Caco-2 (cell line): ENCODE results near the gene MMEL1. TPM values are rescaled to one million over a fixed set of nuclear protein-coding genes. Genes with fewer than 3 reads are reported as not detected.
A peak's percentile ranks its signal among the peaks of the same experiment; 100 is the strongest.

Experiments used
- BruUV-seq: library from RNA; stranded (reverse); fragments of 400-500 nt; replicated peaks from 2 replicates; lab custom pipeline; 2021; lab: Mats Ljungman, UMichigan
- CTCF ChIA-PET: fragments of 300-600 bp; sonication (Branson Sonifier 250); formaldehyde crosslinking; loops from one replicate; lab custom pipeline; 2022; ENCODE audit warnings: antibody characterized with exemption; lab: Charles Lee
- POLR2A ChIA-PET: fragments of 300-600 bp; sonication (Branson Sonifier 250); formaldehyde crosslinking; loops from one replicate; lab custom pipeline; 2022; ENCODE audit warnings: antibody characterized with exemption; lab: Charles Lee
- DNase-seq, 2 experiments: peaks; one replicate each; pipeline versions ENCODE4 v3.0.0 to v3.0.0-alpha.2; 2020 to 2022
- H3K27me3 ChIP-seq: replicated peaks from 2 replicates; pipeline ENCODE4 v1.6.0; 2011; ENCODE audit warnings: low read length; ENCODE audit not compliant: control insufficient read depth, insufficient read depth
- H3K36me3 ChIP-seq: 2 replicates; pipeline ENCODE4 v1.5.1; 2011; ENCODE audit warnings: low read length; ENCODE audit not compliant: control insufficient read depth, insufficient read depth
- H3K4me1 ChIP-seq: fragments of 250-450 bp; sonication (Bioruptor Pico); 2 replicates; pipeline ENCODE4 v1.5.1; 2020; ENCODE audit warnings: mild to moderate bottlenecking
- H3K4me3 ChIP-seq: 2 replicates; pipeline ENCODE4 v1.5.1; 2011; ENCODE audit warnings: low read depth, mild to moderate bottlenecking, control low read depth, low read length
- H3K9me3 ChIP-seq: fragments of 250-450 bp; sonication (Bioruptor Pico); 2 replicates; pipeline ENCODE4 v1.5.1; 2020; ENCODE audit warnings: mild to moderate bottlenecking, moderate library complexity
- H3K27ac Mint-ChIP-seq: one replicate; pipeline ENCODE4 v1.8.0; 2022; ENCODE audit warnings: mixed read lengths; ENCODE audit not compliant: unreplicated experiment
- H3K27me3 Mint-ChIP-seq: one replicate; pipeline ENCODE4 v1.8.0; 2022; ENCODE audit warnings: mixed read lengths; ENCODE audit not compliant: insufficient read depth, unreplicated experiment
- H3K36me3 Mint-ChIP-seq: one replicate; pipeline ENCODE4 v1.8.0; 2022; ENCODE audit warnings: mild to moderate bottlenecking, mixed read lengths; ENCODE audit not compliant: insufficient read depth, unreplicated experiment
- H3K4me1 Mint-ChIP-seq: one replicate; pipeline ENCODE4 v1.8.0; 2022; ENCODE audit warnings: low read depth, mixed read lengths; ENCODE audit not compliant: unreplicated experiment
- H3K4me3 Mint-ChIP-seq: one replicate; pipeline ENCODE4 v1.8.0; 2022; ENCODE audit warnings: mild to moderate bottlenecking, moderate library complexity, mixed read lengths; ENCODE audit not compliant: unreplicated experiment
- H3K9me3 Mint-ChIP-seq: one replicate; pipeline ENCODE4 v1.8.0; 2022; ENCODE audit warnings: mixed read lengths; ENCODE audit not compliant: unreplicated experiment
- intact Hi-C: fragments of 100-400 bp; cut with micrococcal nuclease; formaldehyde crosslinking; loops from one replicate; pipeline ENCODE4 v1.10.0; 2022; ENCODE audit not compliant: unreplicated experiment
- total RNA-seq: library from RNA; stranded (reverse); gene quantifications from 2 replicates; pipeline ENCODE4 v1.2.3, GENCODE V29; 2022
- TF ChIP-seq, protein P1 (sequence below), 2 experiments: fragments of 200-600 bp in 1 of 2; IDR thresholded peaks; 1 replicate in 1 of 2; 2 replicates in 1 of 2; pipeline versions ENCODE4 v1.5.1 to v1.8.0; 2011 to 2022; ENCODE audit warnings: antibody characterized with exemption in 1 of 2, control low read depth in 1 of 2, inconsistent platforms in 1 of 2, low read depth in 1 of 2, low read length in 1 of 2, mild to moderate bottlenecking in 1 of 2, moderate library complexity in 1 of 2; ENCODE audit not compliant: insufficient read depth in 1 of 2, severe bottlenecking in 1 of 2, unreplicated experiment in 1 of 2

Gene MMEL1
- total RNA-seq, 1 experiment from 2014 or later, result not detected

DNA sequence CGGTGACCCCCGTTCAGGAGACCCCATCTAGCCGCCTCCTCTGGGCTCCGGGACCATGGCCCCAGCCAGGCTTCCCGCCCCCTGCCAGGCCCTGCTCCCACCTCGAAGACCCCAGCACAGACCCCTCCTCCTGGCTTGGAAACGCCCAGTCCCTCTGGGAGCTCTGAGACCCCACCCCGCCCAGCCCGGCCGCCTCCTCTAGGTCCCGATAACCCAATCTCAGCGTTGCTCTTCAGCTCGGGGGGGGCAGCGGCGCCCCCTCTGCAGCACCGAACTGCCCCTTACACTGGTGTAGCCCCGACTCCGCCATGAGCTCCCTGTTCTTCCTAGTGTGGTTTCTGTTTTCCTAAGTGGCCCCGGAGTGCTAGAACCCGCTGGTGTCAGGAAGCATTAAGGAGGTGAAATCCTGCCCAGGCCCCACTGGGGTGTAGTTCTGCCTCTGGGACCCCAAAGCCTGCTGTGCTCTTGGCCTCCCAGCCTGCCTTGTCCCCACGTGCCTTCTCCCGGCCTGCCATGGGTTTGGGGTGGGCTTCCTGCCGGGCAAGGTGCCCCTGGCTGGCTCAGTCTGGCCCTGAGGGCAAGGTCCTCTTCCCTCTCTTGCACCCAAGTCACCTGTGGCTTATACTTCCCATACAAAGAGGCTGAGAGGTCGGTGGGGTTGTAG, 10.7 kb upstream of the MMEL1 start:
- no TSS peak for BruUV-seq
- Histone ChIP-seq H3K27me3 (no peaks in the 10 kb centered on the region), H3K4me3 (peak overlapping the region; percentile 37), H3K9me3 (0 out of 2 replicates have a peak, but pooled peaks cover 5% of the 10 kb centered on the region), H3K4me1 (no peaks in the 10 kb centered on the region), H3K36me3 (no peaks in the 10 kb centered on the region)
- TF ChIP-seq, protein P1, sequence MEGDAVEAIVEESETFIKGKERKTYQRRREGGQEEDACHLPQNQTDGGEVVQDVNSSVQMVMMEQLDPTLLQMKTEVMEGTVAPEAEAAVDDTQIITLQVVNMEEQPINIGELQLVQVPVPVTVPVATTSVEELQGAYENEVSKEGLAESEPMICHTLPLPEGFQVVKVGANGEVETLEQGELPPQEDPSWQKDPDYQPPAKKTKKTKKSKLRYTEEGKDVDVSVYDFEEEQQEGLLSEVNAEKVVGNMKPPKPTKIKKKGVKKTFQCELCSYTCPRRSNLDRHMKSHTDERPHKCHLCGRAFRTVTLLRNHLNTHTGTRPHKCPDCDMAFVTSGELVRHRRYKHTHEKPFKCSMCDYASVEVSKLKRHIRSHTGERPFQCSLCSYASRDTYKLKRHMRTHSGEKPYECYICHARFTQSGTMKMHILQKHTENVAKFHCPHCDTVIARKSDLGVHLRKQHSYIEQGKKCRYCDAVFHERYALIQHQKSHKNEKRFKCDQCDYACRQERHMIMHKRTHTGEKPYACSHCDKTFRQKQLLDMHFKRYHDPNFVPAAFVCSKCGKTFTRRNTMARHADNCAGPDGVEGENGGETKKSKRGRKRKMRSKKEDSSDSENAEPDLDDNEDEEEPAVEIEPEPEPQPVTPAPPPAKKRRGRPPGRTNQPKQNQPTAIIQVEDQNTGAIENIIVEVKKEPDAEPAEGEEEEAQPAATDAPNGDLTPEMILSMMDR (IDR thresholded peaks at IDR 0.05; ENCODE audit: insufficient read depth in 1 of 2, low read depth in 1 of 2, low read length in 1 of 2, severe bottlenecking in 1 of 2, unreplicated experiment in 1 of 2), result no peak
- Mint-ChIP-seq H3K9me3 (no peaks in the 10 kb centered on the region), H3K4me3 (peak overlapping the region; percentile 82), H3K4me1 (no peaks in the 10 kb centered on the region), H3K36me3 (no peaks in the 10 kb centered on the region), H3K27ac (no peak overlapping the region), H3K27me3 (no peaks in the 10 kb centered on the region)
- no peak for DNase-seq
- intact Hi-C loops, result loop anchor here (2.0 kb wide), 1 partner anchor 57 kb away; the partner anchor contains the start of gene PRXL2B
- POLR2A ChIA-PET, result no interaction called here
- CTCF ChIA-PET, result no interaction called here

DNA sequence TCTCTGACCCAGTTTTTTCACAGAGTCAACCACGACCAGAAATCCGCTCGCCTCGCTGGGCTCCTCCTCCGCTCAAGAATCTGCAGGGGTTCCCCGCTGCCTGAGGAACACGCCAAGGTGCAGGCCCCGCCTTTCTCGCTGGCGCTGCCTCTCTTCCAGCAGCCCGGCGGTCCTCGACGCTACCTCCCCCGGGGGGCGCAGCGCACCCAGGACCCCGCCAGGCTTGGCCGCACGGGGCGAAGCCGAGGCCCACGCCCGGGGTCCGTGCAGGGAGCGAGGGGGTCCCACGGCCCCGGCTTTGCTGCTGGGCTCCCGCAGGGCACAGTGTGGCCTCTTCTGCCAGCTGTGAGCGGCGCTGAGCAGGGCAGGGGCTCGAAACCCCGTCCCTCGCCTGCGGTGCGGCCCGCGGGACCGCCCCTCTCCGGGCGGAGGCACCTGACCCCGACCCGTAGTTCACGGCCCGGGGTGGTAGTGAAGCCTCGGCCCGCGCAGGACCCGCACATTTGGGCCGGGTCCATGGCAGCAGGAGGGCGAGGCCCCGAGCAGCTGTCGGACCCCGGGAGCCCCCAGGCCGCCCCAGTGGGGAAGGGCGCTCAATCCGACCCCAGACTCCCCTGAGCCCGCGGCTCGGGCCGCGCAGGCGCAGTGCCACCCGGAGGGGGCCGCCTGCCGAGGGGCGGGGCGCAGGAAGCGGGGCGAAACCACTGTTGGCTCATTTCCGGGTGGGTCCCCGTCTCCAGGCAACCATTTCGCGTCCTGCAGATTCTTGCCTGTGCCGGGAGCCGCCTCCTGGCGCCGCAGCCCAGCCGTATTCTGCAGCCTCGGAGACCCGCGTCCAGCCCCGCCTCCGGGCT, 10.0 kb upstream of the MMEL1 start:
- Mint-ChIP-seq H3K9me3 (no peaks in the 10 kb centered on the region), H3K4me3 (peak overlapping the region; percentile 82), H3K36me3 (no peaks in the 10 kb centered on the region), H3K27ac (no peak overlapping the region), H3K27me3 (no peaks in the 10 kb centered on the region), H3K4me1 (no peaks in the 10 kb centered on the region)
- H3K36me3 ChIP-seq, result no peaks in the 10 kb centered on the region
- TF ChIP-seq, protein P1 (IDR thresholded peaks at IDR 0.05; ENCODE audit: insufficient read depth in 1 of 2, low read depth in 1 of 2, low read length in 1 of 2, severe bottlenecking in 1 of 2, unreplicated experiment in 1 of 2), result peak in 1 of 2 experiments; percentile 17
- peak; percentile 90 for DNase-seq
- no TSS peak for BruUV-seq
- intact Hi-C loops, result loop anchor here (2.0 kb wide), 1 partner anchor 56 kb away; the partner anchor contains the start of gene PRXL2B
- H3K9me3 ChIP-seq, result peaks cover 5% of the 10 kb centered on the region; the same call in 1 of the 2 replicates
- H3K4me3 ChIP-seq, result peak overlapping the region; percentile 81
- no peaks in the 10 kb centered on the region for H3K27me3 ChIP-seq
- H3K4me1 ChIP-seq, result no peaks in the 10 kb centered on the region
- POLR2A ChIA-PET, result no interaction called here
- CTCF ChIA-PET, result no interaction called here

DNA sequence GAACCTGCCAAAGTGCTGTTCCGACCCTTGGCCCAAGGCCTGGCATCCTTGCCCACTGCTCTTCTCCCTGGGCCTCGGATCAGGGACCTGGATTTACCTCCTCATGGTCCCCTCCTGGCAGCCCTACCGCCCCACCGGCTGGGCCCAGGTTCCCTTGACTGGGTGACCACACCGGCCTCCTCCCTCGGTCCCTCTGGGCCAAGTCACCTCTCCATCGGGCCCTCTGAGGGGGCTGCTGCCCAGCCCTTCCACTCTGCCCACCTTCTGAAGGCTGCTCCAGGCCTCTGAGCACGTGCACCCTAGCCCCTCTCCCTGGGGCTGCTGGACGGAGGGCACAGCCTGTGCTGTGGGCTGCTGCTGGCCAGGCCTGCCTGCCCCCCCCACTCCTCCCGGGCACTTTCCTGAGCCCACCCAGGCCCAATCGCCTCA, 9.3 kb upstream of the MMEL1 start:
- no TSS peak for BruUV-seq
- intact Hi-C loops, result loop anchor here (2.0 kb wide), 1 partner anchor 55 kb away; the partner anchor contains the start of gene PRXL2B
- H3K36me3 Mint-ChIP-seq, result no peaks in the 10 kb centered on the region
- H3K9me3 ChIP-seq, result peaks cover 12% of the 10 kb centered on the region; the same call in 1 of the 2 replicates
- ChIA-PET CTCF (no interaction called here), POLR2A (no interaction called here)
- H3K4me3 ChIP-seq, result peak overlapping the region; percentile 81
- TF ChIP-seq, protein P1 (IDR thresholded peaks at IDR 0.05; ENCODE audit: insufficient read depth in 1 of 2, low read depth in 1 of 2, low read length in 1 of 2, severe bottlenecking in 1 of 2, unreplicated experiment in 1 of 2), result no peak
- H3K4me1 ChIP-seq, result no peaks in the 10 kb centered on the region
- DNase-seq, result no peak
- peaks cover 1% of the 10 kb centered on the region for H3K9me3 Mint-ChIP-seq
- no peaks in the 10 kb centered on the region for H3K36me3 ChIP-seq
- no peaks in the 10 kb centered on the region for H3K27me3 Mint-ChIP-seq
- no peaks in the 10 kb centered on the region for H3K27me3 ChIP-seq
- peak overlapping the region; percentile 82 for H3K4me3 Mint-ChIP-seq
- no peak overlapping the region for H3K27ac Mint-ChIP-seq
- no peaks in the 10 kb centered on the region for H3K4me1 Mint-ChIP-seq
